Transverse colon (tissue), 4 donors: ENCODE measurements around the gene PML. TPM values are rescaled to one million over a fixed set of nuclear protein-coding genes. Genes with fewer than 3 reads are reported as not detected.

ENCODE experiments used
- DNase-seq: peaks from one replicate; pipeline ENCODE4 v3.0.0-alpha.2; 2019
- H3K27ac ChIP-seq, 4 donors: fragments of 200-600 bp; sonication (generic); 2 replicates each; pipeline ENCODE4 v1.5.1; 2016 to 2018; ENCODE audit warnings: inconsistent platforms in 4 of 4
- H3K27me3 ChIP-seq: fragments of 200-600 bp; sonication (generic); 2 replicates; pipeline ENCODE4 v1.5.1; 2017; ENCODE audit warnings: inconsistent platforms
- H3K36me3 ChIP-seq, 4 donors: fragments of 200-600 bp; sonication (generic); 2 replicates each; pipeline ENCODE4 v1.5.1; 2017 to 2019; ENCODE audit warnings: inconsistent platforms in 4 of 4
- H3K4me1 ChIP-seq, 4 donors: fragments of 200-600 bp; sonication (generic); 2 replicates each; pipeline ENCODE4 v1.5.1; 2017 to 2020; ENCODE audit warnings: inconsistent platforms in 4 of 4
- H3K4me3 ChIP-seq, 4 donors: fragments of 200-600 bp; sonication (generic); 1 replicate in 1 of 4; 2 replicates in 3 of 4; pipeline versions ENCODE4 v1.5.1 to v1.6.1; 2017 to 2019; ENCODE audit warnings: inconsistent platforms in 4 of 4
- H3K9me3 ChIP-seq, 2 donors: fragments of 200-600 bp; sonication (generic); 2 replicates each; pipeline ENCODE4 v1.5.1; 2017 to 2019; ENCODE audit warnings: inconsistent platforms in 2 of 2
- EP300 ChIP-seq: sonication (generic); formaldehyde crosslinking; IDR thresholded peaks from one replicate; pipeline ENCODE4 v1.6.1; 2017; ENCODE audit warnings: antibody characterized with exemption, low read depth
- POLR2A ChIP-seq: fragments of 450-650 bp; IDR thresholded peaks from one replicate; pipeline ENCODE4 v1.6.1; 2016; ENCODE audit warnings: antibody characterized with exemption, mild to moderate bottlenecking, moderate library complexity
- POLR2AphosphoS5 ChIP-seq, 3 donors: sonication (generic); formaldehyde crosslinking; IDR thresholded peaks; one replicate each; pipeline ENCODE4 v1.6.1; 2016; ENCODE audit warnings: antibody characterized with exemption in 3 of 3
- WGBS, 2 donors: methylation state at CpG; one replicate each; pipeline ENCODE4 v1.1.5; 2018; ENCODE audit warnings: low coverage in 1 of 2; 5-methylcytosine and 5-hydroxymethylcytosine counted together
- in situ Hi-C, 4 donors: fragments of 200-750 bp; cut with MboI; loops; one replicate each; pipeline versions ENCODE4 v1.15.0 to v1.15.1; 2017; ENCODE audit warnings: low sequenced_read_pairs in 3 of 4, low pct_ligation_motif_present in 1 of 4, low pct_unique_long_range_greater_than_20kb in 1 of 4
- intact Hi-C: fragments of 100-400 bp; cut with DNase I; formaldehyde crosslinking; loops from one replicate; pipeline ENCODE4 v1.15.1; 2023; ENCODE audit warnings: low total_unique reads
- total RNA-seq, 4 donors: library from RNA; depleted of rRNA; stranded (reverse); fragments of >200 nt; gene quantifications; one replicate each; pipeline ENCODE4 v1.1.0, GENCODE V29; 2016
- TF ChIP-seq, protein P1 (sequence below), 5 experiments: fragments of 200-600 bp in 3 of 5; fragments of 450-650 bp in 2 of 5; sonication (generic) in 3 of 5; IDR thresholded peaks; 1 replicate in 2 of 5; 2 replicates in 3 of 5; pipeline ENCODE4 v1.5.1; 2016 to 2017; ENCODE audit warnings: antibody characterized with exemption in 5 of 5, inconsistent platforms in 3 of 5, mild to moderate bottlenecking in 2 of 5, moderate library complexity in 1 of 5

PML gene
- total RNA-seq, 4 donors from 2014 or later, result 35.1 to 128 (median 70.0) TPM

DNA sequence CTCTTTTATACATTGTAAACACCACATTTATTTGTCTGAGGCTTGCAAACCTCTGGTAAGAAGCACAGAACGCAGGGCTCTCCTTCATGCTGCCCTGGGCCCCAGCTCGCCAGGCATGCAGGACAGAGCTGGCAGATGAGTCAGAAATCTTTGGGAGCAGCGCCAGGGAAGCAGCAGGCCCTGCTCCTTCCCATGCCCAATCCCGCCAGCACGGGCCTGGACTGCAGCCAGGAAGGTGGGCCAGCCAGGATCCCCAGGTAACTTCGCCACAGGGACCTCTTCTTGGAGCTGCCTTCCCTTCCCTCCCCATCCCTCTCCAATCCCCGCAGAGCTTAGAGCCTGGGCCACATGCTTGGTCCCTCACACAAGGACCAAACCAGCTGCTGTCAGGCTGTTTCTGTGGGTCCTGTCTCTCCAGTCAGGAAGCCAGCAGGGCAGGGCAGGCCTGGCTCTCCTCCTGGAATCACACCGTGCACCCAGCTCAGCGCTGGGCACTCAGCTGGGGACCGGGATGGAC lies 11.2 kb upstream of the PML start:
- H3K36me3 ChIP-seq, result no peaks in the 10 kb centered on the region
- H3K4me3 ChIP-seq, result no peak overlapping the region
- 35% methylated on average over 7 of the region's 10 CpGs; no CpG with 5 or more reads in 1 of the 2 donors for WGBS, 2 donors
- in situ Hi-C loops, result loop anchor here in 1 of 4 donors (10.0 kb wide), 1 partner anchor 52 kb away; no protein-coding TSS in a partner anchor
- TF ChIP-seq, protein P1, sequence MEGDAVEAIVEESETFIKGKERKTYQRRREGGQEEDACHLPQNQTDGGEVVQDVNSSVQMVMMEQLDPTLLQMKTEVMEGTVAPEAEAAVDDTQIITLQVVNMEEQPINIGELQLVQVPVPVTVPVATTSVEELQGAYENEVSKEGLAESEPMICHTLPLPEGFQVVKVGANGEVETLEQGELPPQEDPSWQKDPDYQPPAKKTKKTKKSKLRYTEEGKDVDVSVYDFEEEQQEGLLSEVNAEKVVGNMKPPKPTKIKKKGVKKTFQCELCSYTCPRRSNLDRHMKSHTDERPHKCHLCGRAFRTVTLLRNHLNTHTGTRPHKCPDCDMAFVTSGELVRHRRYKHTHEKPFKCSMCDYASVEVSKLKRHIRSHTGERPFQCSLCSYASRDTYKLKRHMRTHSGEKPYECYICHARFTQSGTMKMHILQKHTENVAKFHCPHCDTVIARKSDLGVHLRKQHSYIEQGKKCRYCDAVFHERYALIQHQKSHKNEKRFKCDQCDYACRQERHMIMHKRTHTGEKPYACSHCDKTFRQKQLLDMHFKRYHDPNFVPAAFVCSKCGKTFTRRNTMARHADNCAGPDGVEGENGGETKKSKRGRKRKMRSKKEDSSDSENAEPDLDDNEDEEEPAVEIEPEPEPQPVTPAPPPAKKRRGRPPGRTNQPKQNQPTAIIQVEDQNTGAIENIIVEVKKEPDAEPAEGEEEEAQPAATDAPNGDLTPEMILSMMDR (IDR thresholded peaks at IDR 0.05), result no peak
- TF ChIP-seq POLR2AphosphoS5 (IDR thresholded peaks at IDR 0.05), result no peak
- no peak for TF ChIP-seq EP300
- TF ChIP-seq POLR2A, result no peak
- H3K27ac ChIP-seq, result peak overlapping the region; percentile 82 to 90 (median 86)
- peak; percentile 47 for DNase-seq
- peaks cover 26 to 49% (median 37%) of the 10 kb centered on the region in 4 donors for H3K4me1 ChIP-seq
- H3K27me3 ChIP-seq, result no peaks in the 10 kb centered on the region
- no peaks in the 10 kb centered on the region for H3K9me3 ChIP-seq
- intact Hi-C loops, result no loop called here

DNA sequence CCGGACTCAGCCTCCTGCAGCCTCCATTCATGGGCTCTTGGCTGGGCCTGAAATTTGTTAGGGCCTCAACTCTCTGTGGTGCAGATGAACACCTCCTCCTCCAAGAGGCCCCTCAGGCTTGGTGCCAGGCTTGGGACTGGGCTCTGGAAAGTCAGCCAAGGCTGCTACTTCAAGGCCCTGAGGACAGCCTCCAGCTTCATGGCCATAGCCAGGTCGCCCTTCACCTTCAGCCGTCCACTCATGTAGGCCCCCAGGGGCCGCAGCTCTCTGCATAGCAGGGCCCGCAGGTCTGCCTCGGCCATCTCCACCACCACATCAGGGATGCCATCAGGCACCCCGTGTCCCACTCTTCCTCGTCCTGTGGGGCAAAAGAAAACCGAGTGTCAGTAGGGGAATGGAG lies 10.7 kb upstream of the PML start:
- no peak overlapping the region for H3K4me3 ChIP-seq
- no peaks in the 10 kb centered on the region for H3K36me3 ChIP-seq
- peaks cover 26 to 52% (median 38%) of the 10 kb centered on the region in 4 donors for H3K4me1 ChIP-seq
- no peaks in the 10 kb centered on the region for H3K27me3 ChIP-seq
- no peaks in the 10 kb centered on the region for H3K9me3 ChIP-seq
- TF ChIP-seq, protein P1 (IDR thresholded peaks at IDR 0.05), result no peak
- TF ChIP-seq POLR2A (no peak), POLR2AphosphoS5 (IDR thresholded peaks at IDR 0.05) (no peak), EP300 (no peak)
- DNase-seq, result no peak
- intact Hi-C loops, result no loop called here
- in situ Hi-C loops, result loop anchor here in 1 of 4 donors (10.0 kb wide), 1 partner anchor 51 kb away; no protein-coding TSS in a partner anchor
- H3K27ac ChIP-seq, result peak overlapping the region; percentile 82 to 90 (median 86)
- WGBS, 2 donors, result 96% methylated on average over 9 of the region's 9 CpGs; no CpG with 5 or more reads in 1 of the 2 donors

DNA sequence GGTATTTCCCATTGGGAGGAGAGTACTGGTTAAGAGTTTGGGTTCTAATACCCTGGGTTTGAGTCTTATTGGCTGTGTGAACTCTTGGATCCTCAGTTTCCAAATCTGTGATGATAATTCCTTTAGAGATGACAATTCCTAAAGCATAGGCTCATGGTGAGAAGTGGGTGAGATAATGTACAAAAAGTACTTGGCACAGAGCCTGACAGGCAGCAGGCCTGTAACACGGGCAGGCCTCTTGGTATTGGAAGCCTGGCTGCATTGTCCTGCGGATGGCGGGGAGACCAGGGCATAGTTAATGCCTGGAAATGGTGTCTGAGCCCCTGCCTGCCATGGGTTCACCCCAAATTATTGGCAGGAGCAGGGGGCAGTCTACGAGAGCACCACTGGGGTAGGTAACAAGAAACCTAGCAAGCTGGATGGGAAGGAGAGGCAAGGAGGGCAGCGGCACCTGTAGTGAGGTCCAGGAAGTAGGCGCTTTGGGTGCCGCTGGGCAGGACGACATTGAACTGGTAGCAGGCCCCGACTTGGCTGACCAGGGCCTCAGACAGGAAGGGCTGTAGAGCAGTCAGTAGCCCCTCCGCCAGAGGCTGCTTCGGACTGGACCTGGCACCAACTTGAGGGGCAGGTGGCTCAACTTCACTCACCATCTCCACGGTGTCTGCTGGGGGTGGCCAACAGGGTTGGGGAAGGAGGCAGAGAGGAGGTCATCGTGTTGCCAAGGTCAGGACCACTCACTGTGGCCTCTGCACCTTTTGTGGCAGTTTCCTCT lies 10.1 kb upstream of the PML start:
- intact Hi-C loops, result no loop called here
- in situ Hi-C loops, result loop anchor here in 1 of 4 donors (10.0 kb wide), 1 partner anchor 50 kb away; no protein-coding TSS in a partner anchor
- Histone ChIP-seq H3K4me3 (no peak overlapping the region), H3K27ac (peak overlapping the region; percentile 82 to 90 (median 86)), H3K9me3 (no peaks in the 10 kb centered on the region), H3K27me3 (no peaks in the 10 kb centered on the region), H3K4me1 (peaks cover 30 to 58% (median 40%) of the 10 kb centered on the region in 4 donors), H3K36me3 (no peaks in the 10 kb centered on the region)
- WGBS, 2 donors, result 78 to 100% methylated on average over 1 to 13 of the region's 13 CpGs
- DNase-seq, result no peak
- TF ChIP-seq, protein P1 (IDR thresholded peaks at IDR 0.05), result no peak
- TF ChIP-seq POLR2AphosphoS5 (IDR thresholded peaks at IDR 0.05) (no peak), POLR2A (no peak), EP300 (no peak)

DNA sequence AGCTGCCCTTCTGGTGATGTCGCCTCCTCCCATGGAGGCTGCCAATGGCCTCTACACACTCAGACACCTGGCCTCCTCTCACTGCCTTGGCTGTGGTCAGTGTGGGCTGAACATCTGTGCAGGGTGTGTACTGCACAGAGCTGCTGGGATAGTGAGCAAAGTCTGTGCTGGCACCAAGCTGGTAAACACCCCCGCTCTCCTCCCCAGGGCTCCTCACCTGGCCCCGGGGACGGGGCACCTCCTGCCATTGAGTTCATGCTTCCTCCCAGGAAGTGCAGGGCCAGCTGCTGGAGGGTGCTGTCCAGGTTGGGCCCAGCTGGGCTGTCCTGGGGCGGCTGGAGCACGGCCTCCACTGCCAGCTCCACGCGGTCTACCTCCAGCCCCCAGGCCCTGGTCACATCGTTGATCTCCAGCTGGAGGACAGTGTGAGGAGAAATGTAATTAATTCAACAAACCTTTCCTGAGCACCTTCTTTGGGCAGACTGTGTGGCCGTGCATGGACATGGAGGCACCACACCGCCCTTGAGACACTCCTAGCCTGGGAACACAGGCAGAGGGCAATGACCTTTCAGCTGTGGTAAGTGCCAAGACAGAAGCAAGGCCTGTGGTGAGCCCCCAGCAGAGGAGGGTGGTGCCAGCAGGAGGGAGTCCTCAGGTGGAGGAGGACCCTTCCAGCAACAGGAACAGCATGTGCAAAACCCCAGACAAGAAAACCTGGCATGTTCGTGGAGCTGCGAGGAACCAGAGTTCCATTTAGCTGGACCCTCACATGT lies 9.2 kb upstream of the PML start:
- in situ Hi-C loops (loop anchor here in 1 of 4 donors (10.0 kb wide), 1 partner anchor 50 kb away; no protein-coding TSS in a partner anchor), intact Hi-C loops (no loop called here)
- no peaks in the 10 kb centered on the region for H3K9me3 ChIP-seq
- TF ChIP-seq POLR2AphosphoS5 (IDR thresholded peaks at IDR 0.05) (peak in 1 of 3 donors; percentile 26), EP300 (no peak)
- TF ChIP-seq, protein P1 (IDR thresholded peaks at IDR 0.05), result no peak
- 73 to 93% methylated on average over 2 to 13 of the region's 13 CpGs for WGBS, 2 donors
- peak overlapping the region; percentile 82 to 90 (median 86) for H3K27ac ChIP-seq
- no peaks in the 10 kb centered on the region for H3K27me3 ChIP-seq
- peak; percentile 44 for DNase-seq
- peaks cover 34 to 67% (median 42%) of the 10 kb centered on the region in 4 donors for H3K4me1 ChIP-seq
- H3K36me3 ChIP-seq, result no peaks in the 10 kb centered on the region
- H3K4me3 ChIP-seq, result no peak overlapping the region
